Measurements from ENCODE around the gene SLC34A1.

GRCh38 chr5:177402271-177403043 is 18.2 kb downstream of the SLC34A1 start:
- TF ChIP-seq CTCF (IDR thresholded peaks at IDR 0.05): peak in 4 of 6 experiments; percentile 47 to 53 (median 50)
- no peak for TF ChIP-seq POLR2A (IDR thresholded peaks at IDR 0.05)

All from thyroid gland (tissue), 4 donors.